ENCODE measurements around the gene TCHH. TPM values are rescaled to one million over a fixed set of nuclear protein-coding genes. Genes with fewer than 3 reads are reported as not detected.

The TCHH gene
- total RNA-seq, 1 donor from 2014 or later, result not detected

GRCh38 chr1:152108882-152109222 is 6.4 kb downstream of the TCHH start:
- intact Hi-C loops (cut with micrococcal nuclease), result no loop called here
- no peak for DNase-seq
- Histone ChIP-seq H3K27me3 (ENCODE audit: low read depth) (peaks cover 100% of the 10 kb centered on the region), H3K27ac (replicated peaks) (no peak overlapping the region), H3K4me1 (peaks cover 54% of the 10 kb centered on the region), H3K36me3 (no peaks in the 10 kb centered on the region), H3K9me3 (replicated peaks) (peaks cover 22% of the 10 kb centered on the region), H3K4me3 (peak overlapping the region; percentile 67)
- no peak for TF ChIP-seq CTCF (IDR thresholded peaks at IDR 0.05; ENCODE audit: borderline replicate concordance)

GRCh38 chr1:152107984-152108881 is 7.0 kb downstream of the TCHH start:
- peaks cover 54% of the 10 kb centered on the region for H3K4me1 ChIP-seq
- H3K4me3 ChIP-seq, result peak overlapping the region; percentile 67
- no peak for TF ChIP-seq CTCF (IDR thresholded peaks at IDR 0.05; ENCODE audit: borderline replicate concordance)
- peak; percentile 23 for DNase-seq
- peaks cover 100% of the 10 kb centered on the region for H3K27me3 ChIP-seq (ENCODE audit: low read depth)
- no peak overlapping the region for H3K27ac ChIP-seq (replicated peaks)
- peaks cover 22% of the 10 kb centered on the region for H3K9me3 ChIP-seq (replicated peaks)
- no peaks in the 10 kb centered on the region for H3K36me3 ChIP-seq
- intact Hi-C loops (cut with micrococcal nuclease), result no loop called here

- H3K27me3 ChIP-seq (ENCODE audit: low read depth), result peaks cover 100% of the 10 kb centered on the region
- no peak for TF ChIP-seq CTCF (IDR thresholded peaks at IDR 0.05; ENCODE audit: borderline replicate concordance)
Measured at GRCh38 chr1:152107031-152107983, 7.9 kb downstream of the TCHH start.

GRCh38 chr1:152104854-152105253 is 10.4 kb downstream of the TCHH start:
- TF ChIP-seq CTCF (IDR thresholded peaks at IDR 0.05; ENCODE audit: borderline replicate concordance), result no peak
- Histone ChIP-seq H3K27me3 (ENCODE audit: low read depth) (peaks cover 100% of the 10 kb centered on the region), H3K4me1 (peaks cover 23% of the 10 kb centered on the region), H3K4me3 (no peak overlapping the region), H3K9me3 (replicated peaks) (peaks cover 22% of the 10 kb centered on the region), H3K27ac (replicated peaks) (no peak overlapping the region), H3K36me3 (no peaks in the 10 kb centered on the region)
- DNase-seq, result no peak
- intact Hi-C loops (cut with micrococcal nuclease), result no loop called here

More at GRCh38 chr1:152107031-152107983, 7.9 kb downstream of the TCHH start:
- no peaks in the 10 kb centered on the region for H3K36me3 ChIP-seq
- DNase-seq, result no peak
- intact Hi-C loops (cut with micrococcal nuclease), result no loop called here
- H3K27ac ChIP-seq (replicated peaks), result no peak overlapping the region
- H3K4me3 ChIP-seq, result peak overlapping the region; percentile 67
- H3K4me1 ChIP-seq, result peaks cover 48% of the 10 kb centered on the region
- H3K9me3 ChIP-seq (replicated peaks), result peaks cover 22% of the 10 kb centered on the region

GRCh38 chr1:152096931-152097330 is 18.3 kb downstream of the TCHH start:
- TF ChIP-seq CTCF (IDR thresholded peaks at IDR 0.05; ENCODE audit: borderline replicate concordance), result no peak
- H3K4me1 ChIP-seq, result no peaks in the 10 kb centered on the region
- H3K36me3 ChIP-seq, result no peaks in the 10 kb centered on the region
- DNase-seq, result no peak
- peaks cover 51% of the 10 kb centered on the region for H3K9me3 ChIP-seq (replicated peaks)
- no peak overlapping the region for H3K27ac ChIP-seq (replicated peaks)
- intact Hi-C loops (cut with micrococcal nuclease), result no loop called here
- peaks cover 28% of the 10 kb centered on the region for H3K27me3 ChIP-seq (ENCODE audit: low read depth)
- no peak overlapping the region for H3K4me3 ChIP-seq
